A549 (cell line): ENCODE results near the gene HCST. TPM values are rescaled to one million over a fixed set of nuclear protein-coding genes. Genes with fewer than 3 reads are reported as not detected.

Experiments
- ATAC-seq, 2 experiments: fragments of 200-7000 bp in 1 of 2; fragments of >200 bp in 1 of 2; cut with Nextera tagmentation in 1 of 2; cut with Tn5 transposase in 1 of 2; 3 replicates each; pipeline versions ENCODE4 v1.8.0 to v1.9.1; 2018 to 2020; ENCODE audit warnings: mild to moderate bottlenecking in 1 of 2, moderate library complexity in 1 of 2
- CTCF ChIA-PET: fragments of 300-600 bp; sonication (Branson Sonifier 250); formaldehyde crosslinking; extraction: SDS; loops from one replicate; lab custom pipeline; 2021; ENCODE audit warnings: antibody characterized with exemption, inconsistent platforms; lab: Yijun Ruan, JAX
- POLR2A ChIA-PET: fragments of 350-600 bp; formaldehyde crosslinking; extraction: SDS; loops from one replicate; lab custom pipeline; 2021; ENCODE audit warnings: antibody characterized with exemption, inconsistent platforms; lab: Yijun Ruan, JAX
- DNase-seq, 2 experiments: peaks; one replicate each; pipeline versions ENCODE4 v3.0.0 to v3.0.0-alpha.2; 2011 to 2016; ENCODE audit warnings: low read depth in 1 of 2, low spot score in 1 of 2
- FAIRE-seq: peaks from 2 replicates; lab custom pipeline; 2011; peaks lifted over from hg19 to GRCh38; lab: Jason Lieb, UNC
- H3K27ac ChIP-seq, 2 experiments: fragments of >200 bp; sonication (Bioruptor Twin); formaldehyde crosslinking; 3 replicates each; pipeline ENCODE4 v1.5.1; 2016 to 2017
- H3K4me1 ChIP-seq: fragments of >200 bp; sonication (Bioruptor Twin); formaldehyde crosslinking; 3 replicates; pipeline ENCODE4 v1.6.1; 2016
- H3K4me2 ChIP-seq: fragments of >200 bp; sonication (Bioruptor Twin); formaldehyde crosslinking; 3 replicates; pipeline ENCODE4 v1.6.1; 2016
- H3K4me3 ChIP-seq: fragments of >200 bp; sonication (Bioruptor Twin); formaldehyde crosslinking; 3 replicates; pipeline ENCODE4 v1.5.1; 2016
- H3K9me3 ChIP-seq: fragments of >200 bp; sonication (Bioruptor Twin); formaldehyde crosslinking; 3 replicates; pipeline ENCODE4 v1.6.1; 2016
- ATOH8 ChIP-seq: fragments of 250-450 bp; sonication (Bioruptor Pico); IDR thresholded peaks from 2 replicates; pipeline ENCODE4 v1.5.0; 2020; ENCODE audit warnings: low read depth, mild to moderate bottlenecking, moderate library complexity
- BHLHE40 ChIP-seq: IDR thresholded peaks from 2 replicates; pipeline ENCODE4 v1.6.1; 2012; ENCODE audit warnings: low read depth, low read length, inconsistent platforms
- CBX2 ChIP-seq: fragments of 200-600 bp; sonication (generic); IDR thresholded peaks from 2 replicates; pipeline ENCODE4 v1.6.1; 2016; ENCODE audit warnings: low read depth, mild to moderate bottlenecking, borderline replicate concordance
- CEBPB ChIP-seq, 2 experiments: fragments of >200 bp in 1 of 2; sonication (Bioruptor Twin) in 1 of 2; formaldehyde crosslinking in 1 of 2; IDR thresholded peaks; 2 replicates each; pipeline ENCODE4 v1.6.1; 2012 to 2016
- EHMT2 ChIP-seq: fragments of 200-600 bp; sonication (generic); IDR thresholded peaks from 2 replicates; pipeline ENCODE4 v1.6.1; 2016; ENCODE audit warnings: antibody characterized with exemption, low read depth, mild to moderate bottlenecking, moderate library complexity
- FOSB ChIP-seq: fragments of 250-450 bp; sonication (Bioruptor Pico); IDR thresholded peaks from 2 replicates; pipeline ENCODE4 v1.5.0; 2020; ENCODE audit warnings: mild to moderate bottlenecking, moderate library complexity
- FOSL2 ChIP-seq, 2 experiments: fragments of 450-650 bp in 1 of 2; fragments of >200 bp in 1 of 2; sonication (Bioruptor Twin) in 1 of 2; formaldehyde crosslinking; IDR thresholded peaks; 2 replicates each; pipeline versions ENCODE4 v1.5.0 to v1.6.1; 2016 to 2020; ENCODE audit warnings: mild to moderate bottlenecking in 1 of 2, moderate library complexity in 1 of 2
- GATA3 ChIP-seq: IDR thresholded peaks from 2 replicates; pipeline ENCODE4 v1.6.1; 2012; ENCODE audit warnings: borderline replicate concordance
- HES2 ChIP-seq: fragments of >200 bp; sonication (Bioruptor Twin); formaldehyde crosslinking; IDR thresholded peaks from 2 replicates; pipeline ENCODE4 v1.6.1; 2016
- JUNB ChIP-seq: fragments of >200 bp; sonication (Bioruptor Twin); formaldehyde crosslinking; IDR thresholded peaks from 2 replicates; pipeline ENCODE4 v1.6.1; 2016
- KDM5A ChIP-seq: fragments of 200-600 bp; sonication (generic); IDR thresholded peaks from 2 replicates; pipeline ENCODE4 v1.6.1; 2016; ENCODE audit warnings: antibody characterized with exemption, mild to moderate bottlenecking
- MAX ChIP-seq: IDR thresholded peaks from 2 replicates; pipeline ENCODE4 v1.6.1; 2012
- MYC ChIP-seq: IDR thresholded peaks from 2 replicates; pipeline ENCODE4 v1.6.1; 2012; ENCODE audit warnings: mild to moderate bottlenecking, inconsistent platforms, low read length, improper control_type of control experiment, borderline replicate concordance
- NFE2L2 ChIP-seq: fragments of 150-350 bp; conservative IDR thresholded peaks from 2 replicates; pipeline ENCODE4 v1.6.1; 2014; ENCODE audit warnings: low read length
- POLR2A ChIP-seq: IDR thresholded peaks from 2 replicates; pipeline ENCODE4 v1.6.1; 2012; ENCODE audit warnings: mild to moderate bottlenecking, low read length
- POLR2AphosphoS2 ChIP-seq: conservative IDR thresholded peaks from 2 replicates; pipeline ENCODE4 v1.6.1; 2012; ENCODE audit warnings: low read length, improper control_type of control experiment, inconsistent platforms
- REST ChIP-seq: fragments of 200-600 bp; sonication (generic); IDR thresholded peaks from 2 replicates; pipeline ENCODE4 v1.6.1; 2016; ENCODE audit warnings: antibody characterized with exemption, mild to moderate bottlenecking, moderate library complexity
- TFCP2L1 ChIP-seq: fragments of 250-450 bp; sonication (Bioruptor Pico); IDR thresholded peaks from 2 replicates; pipeline ENCODE4 v1.5.0; 2021; ENCODE audit warnings: mild to moderate bottlenecking
- ZC3H11A ChIP-seq: fragments of 450-650 bp; IDR thresholded peaks from 2 replicates; pipeline ENCODE4 v1.6.1; 2014; ENCODE audit warnings: antibody characterized with exemption, mild to moderate bottlenecking
- ZFP36 ChIP-seq: fragments of 450-650 bp; IDR thresholded peaks from 2 replicates; pipeline ENCODE4 v1.6.1; 2014; ENCODE audit warnings: borderline replicate concordance; ENCODE audit not compliant: partially characterized antibody
- ZNF302 ChIP-seq: fragments of 250-450 bp; sonication (Bioruptor Pico); IDR thresholded peaks from 2 replicates; pipeline ENCODE4 v1.9.0; 2021; ENCODE audit warnings: inconsistent platforms, mild to moderate bottlenecking, moderate library complexity
- WGBS: methylation state at CpG from one replicate; pipeline ENCODE4 v1.1.6; 2017; ENCODE audit errors: missing lambda C conversion rate; 5-methylcytosine and 5-hydroxymethylcytosine counted together
- polyA plus RNA-seq, 4 experiments: library from polyadenylated mRNA; depleted of rRNA in 3 of 4; stranded (reverse); fragments of >200 nt; fragmentation: RNase III in 1 of 4; extraction: RNeasy Plus Mini Kit Qiagen cat#74134 plus additional on column Dnase treatment in 1 of 4; gene quantifications; 2 replicates in 3 of 4; 3 replicates in 1 of 4; pipeline ENCODE4 v1.2.3, GENCODE V29; 2011 to 2017

The HCST gene
- polyA plus RNA-seq, 2 of the 4 experiments (the other 2 are of a cell fraction) = 0.49 TPM; not detected in 1

- TF ChIP-seq ZC3H11A (peak; percentile 100), FOSL2 (IDR thresholded peaks at IDR 0.05) (no peak), FOSL2 (CRISPR knock-in tag; IDR thresholded peaks at IDR 0.05) (no peak)
- no peak overlapping the region for H3K27ac ChIP-seq
- H3K4me1 ChIP-seq = no peaks in the 10 kb centered on the region
- FAIRE-seq = no peak
- no peak for DNase-seq
- no peak overlapping the region for H3K4me3 ChIP-seq
- H3K4me2 ChIP-seq = no peak overlapping the region
- ATAC-seq = no peak
- CTCF ChIA-PET = interaction anchor here (1.1 to 15.4 kb wide), 6 partner anchors 8 to 49 kb away, joined by 3 to 402 read pairs (median 6); partner anchors contain the start of gene TYROBP
- POLR2A ChIA-PET = no interaction called here
- peaks cover 12% of the 10 kb centered on the region for H3K9me3 ChIP-seq
- 40% methylated on average over 6 of the region's 6 CpGs for WGBS
Observed at GRCh38 chr19:35921012-35921411, 18.7 kb downstream of the HCST start.

GRCh38 chr19:35925501-35925900 is 23.2 kb downstream of the HCST start:
- ChIA-PET CTCF (interaction anchor here (0.5 to 15.4 kb wide), 8 partner anchors 11 to 231 kb away, joined by 3 to 402 read pairs (median 4); partner anchors contain the start of genes TYROBP and U2AF1L4), POLR2A (interaction anchor here (0.7 to 1.2 kb wide), 2 partner anchors 15 to 185 kb away, joined by 3 read pairs; no protein-coding TSS in a partner anchor)
- no peak for FAIRE-seq
- H3K4me3 ChIP-seq = no peak overlapping the region
- ATAC-seq = no peak
- TF ChIP-seq ATOH8 = no peak
- no peak for TF ChIP-seq EHMT2
- TF ChIP-seq FOSB = no peak
- no peak for TF ChIP-seq HES2
- no peak for TF ChIP-seq REST
- no peak for TF ChIP-seq MYC
- no peak for TF ChIP-seq GATA3
- no peak for TF ChIP-seq KDM5A
- no peak for TF ChIP-seq MAX
- TF ChIP-seq, all 56 proteins: peak for 0
- no peak for DNase-seq
- H3K4me1 ChIP-seq = no peaks in the 10 kb centered on the region
- H3K27ac ChIP-seq = no peak overlapping the region
- H3K9me3 ChIP-seq = peaks cover 13% of the 10 kb centered on the region
- no peak overlapping the region for H3K4me2 ChIP-seq
- WGBS = 41% methylated on average over 3 of the region's 3 CpGs

GRCh38 chr19:35928507-35928906 is 26.2 kb downstream of the HCST start:
- no peak for TF ChIP-seq CEBPB (IDR thresholded peaks at IDR 0.05)
- no peak for TF ChIP-seq GATA3
- no peak for TF ChIP-seq ZNF302
- TF ChIP-seq POLR2A = no peak
- TF ChIP-seq ZFP36 = no peak
- TF ChIP-seq JUNB = no peak
- no peak for TF ChIP-seq POLR2AphosphoS2
- TF ChIP-seq BHLHE40 = no peak
- no peak for TF ChIP-seq NFE2L2
- TF ChIP-seq CBX2 = no peak
- no peak for TF ChIP-seq TFCP2L1 (CRISPR knock-in tag)
- CTCF ChIA-PET = interaction anchor here (4.8 to 15.4 kb wide), 2 partner anchors 24 to 42 kb away, joined by 20 to 402 read pairs; no protein-coding TSS in a partner anchor
- WGBS = 38% methylated on average over 5 of the region's 5 CpGs
- Histone ChIP-seq H3K4me2 (no peak overlapping the region), H3K27ac (no peak overlapping the region), H3K4me3 (no peak overlapping the region), H3K9me3 (peaks cover 13% of the 10 kb centered on the region), H3K4me1 (peaks cover 9% of the 10 kb centered on the region)
- ATAC-seq = no peak
- DNase-seq = no peak
- no peak for FAIRE-seq
- POLR2A ChIA-PET = no interaction called here
